Activated naive CD4-positive, alpha-beta T cell treated with anti-CD3 and anti-CD28 coated beads, Interleukin-2, amount 50 U/mL, for 72 hours (primary cell): Measurements from ENCODE around the gene SMPD4. TPM values are rescaled to one million over a fixed set of nuclear protein-coding genes. Genes with fewer than 3 reads are reported as not detected.
"Not testable (repeated sequence)": the region's sequence is repeated elsewhere in the genome, so short reads cannot be mapped to it uniquely, and the experiment has no call there.

Experiments used
- ATAC-seq, 2 donors: fragments of 150-1000 bp; cut with Tn5 transposase; 2 replicates each; pipeline ENCODE4 v1.10.0; 2021; ENCODE audit warnings: mild to moderate bottlenecking in 2 of 2, moderate library complexity in 2 of 2
- DNase-seq, 2 donors: peaks; one replicate each; pipeline ENCODE4 v3.0.0; 2021 to 2022; ENCODE audit warnings: low spot score in 2 of 2
- H3K27ac Mint-ChIP-seq, 2 donors: one replicate each; pipeline ENCODE4 v1.8.0; 2022; ENCODE audit warnings: mild to moderate bottlenecking in 2 of 2, mixed read lengths in 2 of 2
- H3K36me3 Mint-ChIP-seq, 2 donors: one replicate each; pipeline ENCODE4 v1.8.0; 2022; ENCODE audit warnings: mixed read lengths in 2 of 2
- H3K9me3 Mint-ChIP-seq, 2 donors: one replicate each; pipeline ENCODE4 v1.8.0; 2022; ENCODE audit warnings: mixed read lengths in 2 of 2
- total RNA-seq, 2 donors: library from RNA; stranded (reverse); gene quantifications; one replicate each; pipeline ENCODE4 v1.2.3, GENCODE V29; 2022

Gene SMPD4
- total RNA-seq: 10 to 100 TPM; 80.4 to 91.7 TPM

- ATAC-seq (peak; percentile 68 to 77), DNase-seq (peak; percentile 94 to 98)
- Mint-ChIP-seq H3K27ac (peak within 1 kb of the TSS; percentile 97 to 98), H3K36me3 (peaks cover 12 to 22% of the 10 kb centered on the region in 2 donors), H3K9me3 (no peaks in the 10 kb centered on the region)
Observed at GRCh38 chr2:130181325-130181879, at the start of gene SMPD4. SMPD4 (minus strand) TSS chr2:130181602; CDS start chr2:130176592, 5,010 bp downstream.

- H3K27ac Mint-ChIP-seq, H3K9me3 Mint-ChIP-seq, H3K36me3 Mint-ChIP-seq, ATAC-seq, DNase-seq: not testable (repeated sequence)
Observed at GRCh38 chr2:130230907-130231306, 49.5 kb upstream of the SMPD4 start.

GRCh38 chr2:130230376-130230775 is 49.0 kb upstream of the SMPD4 start:
- DNase-seq, H3K36me3 Mint-ChIP-seq, H3K9me3 Mint-ChIP-seq, H3K27ac Mint-ChIP-seq, ATAC-seq: not testable (repeated sequence)

- H3K9me3 Mint-ChIP-seq, H3K36me3 Mint-ChIP-seq, H3K27ac Mint-ChIP-seq: not testable (repeated sequence)
- ATAC-seq (peak in 1 of 2 donors; percentile 54), DNase-seq (peak in 1 of 2 donors; percentile 23)
Observed at GRCh38 chr2:130229161-130229510, 47.7 kb upstream of the SMPD4 start.

- not testable (repeated sequence) for H3K9me3 Mint-ChIP-seq, DNase-seq, H3K27ac Mint-ChIP-seq, H3K36me3 Mint-ChIP-seq, ATAC-seq
Observed at GRCh38 chr2:130228467-130229160, 47.2 kb upstream of the SMPD4 start.

GRCh38 chr2:130228005-130228404 is 46.6 kb upstream of the SMPD4 start:
- not testable (repeated sequence) for DNase-seq, H3K27ac Mint-ChIP-seq, H3K36me3 Mint-ChIP-seq, H3K9me3 Mint-ChIP-seq, ATAC-seq

GRCh38 chr2:130222523-130222922 is 41.1 kb upstream of the SMPD4 start:
- H3K9me3 Mint-ChIP-seq, H3K27ac Mint-ChIP-seq: not testable (repeated sequence)
- peak in 1 of 2 donors; percentile 94 for ATAC-seq

GRCh38 chr2:130220505-130220904 is 39.1 kb upstream of the SMPD4 start:
- not testable (repeated sequence) for H3K36me3 Mint-ChIP-seq, DNase-seq, H3K9me3 Mint-ChIP-seq, H3K27ac Mint-ChIP-seq
- ATAC-seq: peak in 1 of 2 donors; percentile 25

More at GRCh38 chr2:130222523-130222922, 41.1 kb upstream of the SMPD4 start:
- not testable (repeated sequence) for H3K36me3 Mint-ChIP-seq, DNase-seq

- ATAC-seq, H3K27ac Mint-ChIP-seq, H3K36me3 Mint-ChIP-seq, DNase-seq, H3K9me3 Mint-ChIP-seq: not testable (repeated sequence)
Observed at GRCh38 chr2:130219147-130219546, 37.7 kb upstream of the SMPD4 start.

GRCh38 chr2:130207051-130207450 is 25.6 kb upstream of the SMPD4 start:
- H3K27ac Mint-ChIP-seq, H3K36me3 Mint-ChIP-seq, DNase-seq, H3K9me3 Mint-ChIP-seq, ATAC-seq: not testable (repeated sequence)

- H3K36me3 Mint-ChIP-seq, H3K27ac Mint-ChIP-seq, H3K9me3 Mint-ChIP-seq, ATAC-seq, DNase-seq: not testable (repeated sequence)
Observed at GRCh38 chr2:130203150-130203549, 21.7 kb upstream of the SMPD4 start.

- not testable (repeated sequence) for H3K27ac Mint-ChIP-seq, DNase-seq, ATAC-seq, H3K9me3 Mint-ChIP-seq, H3K36me3 Mint-ChIP-seq
Observed at GRCh38 chr2:130202518-130202917, 21.1 kb upstream of the SMPD4 start.

GRCh38 chr2:130198343-130198742 is 16.9 kb upstream of the SMPD4 start, which contains the start of gene TUBA3E:
TUBA3E (minus strand) TSS chr2:130198439; CDS start chr2:130198360, 79 bp downstream.
- no peak for DNase-seq
- Mint-ChIP-seq H3K36me3 (no peaks in the 10 kb centered on the region), H3K9me3 (no peaks in the 10 kb centered on the region), H3K27ac (no peak within 1 kb of the TSS)
- ATAC-seq: no peak

- not testable (repeated sequence) for H3K27ac Mint-ChIP-seq, ATAC-seq, H3K36me3 Mint-ChIP-seq
Observed at GRCh38 chr2:130196052-130196451, 14.7 kb upstream of the SMPD4 start.

GRCh38 chr2:130195089-130195635 is 13.8 kb upstream of the SMPD4 start:
- peak; percentile 42 to 51 for ATAC-seq
- not testable (repeated sequence) for DNase-seq, H3K36me3 Mint-ChIP-seq

More at GRCh38 chr2:130196052-130196451, 14.7 kb upstream of the SMPD4 start:
- DNase-seq, H3K9me3 Mint-ChIP-seq: not testable (repeated sequence)

GRCh38 chr2:130193824-130194223 is 12.4 kb upstream of the SMPD4 start:
- not testable (repeated sequence) for H3K36me3 Mint-ChIP-seq, H3K27ac Mint-ChIP-seq, H3K9me3 Mint-ChIP-seq, DNase-seq, ATAC-seq

More at GRCh38 chr2:130195089-130195635, 13.8 kb upstream of the SMPD4 start:
- H3K9me3 Mint-ChIP-seq, H3K27ac Mint-ChIP-seq: not testable (repeated sequence)

- not testable (repeated sequence) for H3K9me3 Mint-ChIP-seq, ATAC-seq, H3K36me3 Mint-ChIP-seq, DNase-seq, H3K27ac Mint-ChIP-seq
Observed at GRCh38 chr2:130192451-130192850, 11.0 kb upstream of the SMPD4 start.
